Cardiac septum (tissue), 1 donor: Measurements from ENCODE around the gene ZNF77. TPM values are rescaled to one million over a fixed set of nuclear protein-coding genes. Genes with fewer than 3 reads are reported as not detected.
A peak's percentile ranks its signal among the peaks of the same experiment; 100 is the strongest.
"Not testable (repeated sequence)": the region's sequence is repeated elsewhere in the genome, so short reads cannot be mapped to it uniquely, and the experiment has no call there.

Experiments used
- DNase-seq: peaks from one replicate; pipeline ENCODE4 v3.0.0-alpha.2; 2020; ENCODE audit warnings: low spot score
- intact Hi-C: fragments of 100-400 bp; cut with DNase I; formaldehyde crosslinking; loops from one replicate; pipeline ENCODE4 v1.14.0; 2022
- total RNA-seq: library from RNA; stranded (reverse); fragmentation: NEBNext Ultra II Directional; extraction: Animal tissue kit (Norgen Biotek cat#: 25700); gene quantifications from one replicate; pipeline ENCODE4 v1.2.1, GENCODE V29; 2021
- donor health status: DM: no; HTN: no; CAD: no.

The ZNF77 gene
- total RNA-seq, 1 donor from 2014 or later = 2.0 TPM

DNA sequence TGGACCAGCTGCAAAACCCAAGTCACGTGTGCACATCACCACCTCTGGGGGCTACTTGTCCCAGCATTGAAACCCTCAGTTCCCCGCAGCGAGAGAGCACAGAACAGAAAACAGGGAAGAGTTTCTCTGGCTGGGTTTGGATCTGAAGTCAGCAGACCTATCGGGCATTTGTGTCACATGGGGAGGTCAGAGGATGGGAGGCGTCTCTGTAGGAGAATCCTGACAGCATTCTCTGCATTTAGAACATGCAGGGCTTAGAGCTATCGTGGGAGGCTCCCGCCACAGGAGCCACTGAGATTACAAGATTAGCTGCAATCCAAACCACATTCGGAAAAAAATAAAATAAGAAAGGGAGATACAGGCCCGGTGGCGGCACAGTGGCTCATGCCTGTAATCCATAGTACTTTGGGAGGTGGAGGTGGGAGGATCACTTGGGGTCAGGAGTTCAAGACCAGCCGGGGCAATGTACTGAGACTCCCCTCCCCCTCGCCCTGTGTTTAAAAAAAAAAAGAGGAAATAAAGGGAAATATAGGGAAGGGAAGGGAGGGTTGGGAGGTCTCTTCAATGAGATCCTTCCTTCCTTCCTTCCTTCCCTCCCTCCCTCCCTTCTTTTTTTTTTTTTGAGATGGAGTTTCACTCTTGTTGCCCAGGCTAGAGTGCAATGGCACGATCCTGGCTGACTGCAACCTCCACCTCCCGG lies 29.7 kb upstream of the ZNF77 start:
- DNase-seq = no peak
- intact Hi-C loops = loop anchor here (5.0 kb wide), 1 partner anchor 88 kb away; the partner anchor contains the start of gene TLE5

GRCh38 chr19:2973229-2973628 lies 28.5 kb upstream of the ZNF77 start:
- no peak for DNase-seq
- intact Hi-C loops = no loop called here

GRCh38 chr19:2970201-2970835 lies 25.5 kb upstream of the ZNF77 start:
- no peak for DNase-seq

GRCh38 chr19:2969104-2969504 lies 24.3 kb upstream of the ZNF77 start:
- no peak for DNase-seq
- intact Hi-C loops = no loop called here

More at GRCh38 chr19:2970201-2970835, 25.5 kb upstream of the ZNF77 start:
- intact Hi-C loops = no loop called here

GRCh38 chr19:2967972-2968371 lies 23.2 kb upstream of the ZNF77 start:
- intact Hi-C loops = no loop called here
- no peak for DNase-seq

DNA sequence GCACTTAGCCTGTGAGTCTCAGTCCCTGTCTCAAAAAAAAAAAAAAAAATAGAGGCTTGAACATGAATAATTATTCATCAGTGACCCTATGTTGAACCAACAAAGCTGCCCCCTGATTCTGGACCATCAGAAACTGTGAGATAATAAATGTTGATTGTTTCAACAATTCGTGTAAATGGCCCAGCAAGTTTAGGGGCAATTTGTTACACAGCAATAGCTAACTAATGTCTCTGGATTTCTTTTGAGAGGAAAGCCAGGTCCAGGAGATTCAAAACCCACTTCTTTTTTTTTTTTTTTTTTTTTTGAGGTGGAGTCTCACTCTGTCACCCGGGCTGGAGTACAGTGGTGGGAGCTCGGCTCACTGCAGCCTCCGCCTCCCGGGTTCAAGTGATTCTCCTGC lies 20.1 kb upstream of the ZNF77 start:
- intact Hi-C loops = loop anchor here (5.0 kb wide), 1 partner anchor 197 kb away; no protein-coding TSS in a partner anchor
- DNase-seq = no peak

DNA sequence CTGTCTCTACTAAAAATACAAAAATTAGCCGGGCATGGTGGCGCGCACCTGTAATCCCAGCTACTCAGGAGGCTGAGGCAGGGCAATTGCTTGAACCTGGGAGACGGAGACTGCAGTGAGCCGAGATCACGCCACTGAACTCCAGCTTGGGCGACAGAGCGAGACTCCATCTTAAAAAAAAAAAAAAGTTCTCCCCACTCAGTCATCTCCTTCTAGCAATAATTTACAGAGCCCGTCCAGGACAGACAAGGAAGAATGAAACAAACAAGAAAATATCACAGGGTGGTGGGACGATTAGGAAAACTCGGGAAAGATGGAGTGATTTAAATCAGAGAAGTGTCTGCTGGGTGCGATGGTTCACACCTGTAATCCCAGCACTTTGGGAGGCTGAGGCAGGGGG lies 18.9 kb upstream of the ZNF77 start:
- not testable (repeated sequence) for DNase-seq
- intact Hi-C loops = loop anchor here (5.0 kb wide), 1 partner anchor 199 kb away; no protein-coding TSS in a partner anchor

GRCh38 chr19:2963122-2963521 lies 18.4 kb upstream of the ZNF77 start:
- intact Hi-C loops = loop anchor here (5.0 kb wide), 1 partner anchor 199 kb away; no protein-coding TSS in a partner anchor

DNA sequence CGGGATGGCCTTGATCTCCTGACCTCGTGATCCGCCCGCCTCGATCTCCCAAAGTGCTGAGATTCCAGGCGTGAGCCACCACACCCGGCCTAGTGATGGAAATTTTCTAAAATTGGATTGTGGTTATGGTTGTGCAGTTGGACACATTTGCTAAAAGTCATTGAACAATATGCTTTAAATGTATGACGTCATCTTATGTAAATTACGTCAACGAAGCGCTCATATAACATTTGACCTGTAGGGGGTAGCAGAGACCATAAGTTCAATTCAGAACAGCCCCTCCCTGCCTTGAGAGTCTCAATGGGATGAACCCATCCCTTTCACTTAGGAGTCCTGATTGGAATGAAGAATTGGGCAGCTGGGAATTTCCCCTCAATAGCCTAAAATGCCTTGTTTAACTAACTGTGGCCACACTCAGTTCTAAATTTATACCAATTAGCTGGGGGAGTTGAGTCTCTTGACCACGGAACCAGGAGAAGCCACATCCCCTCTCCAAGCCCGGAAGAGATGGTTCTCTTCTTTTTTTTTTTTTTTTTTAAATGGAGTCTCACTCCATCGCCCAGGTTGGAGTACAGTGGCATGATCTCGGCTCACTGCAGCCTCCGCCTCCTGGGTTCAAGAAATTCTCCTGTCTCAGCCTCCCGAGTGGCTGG lies 17.4 kb upstream of the ZNF77 start:
- DNase-seq = no peak
- intact Hi-C loops = loop anchor here (5.0 kb wide), 1 partner anchor 200 kb away; no protein-coding TSS in a partner anchor

More at GRCh38 chr19:2963122-2963521, 18.4 kb upstream of the ZNF77 start:
- DNase-seq = no peak

DNA sequence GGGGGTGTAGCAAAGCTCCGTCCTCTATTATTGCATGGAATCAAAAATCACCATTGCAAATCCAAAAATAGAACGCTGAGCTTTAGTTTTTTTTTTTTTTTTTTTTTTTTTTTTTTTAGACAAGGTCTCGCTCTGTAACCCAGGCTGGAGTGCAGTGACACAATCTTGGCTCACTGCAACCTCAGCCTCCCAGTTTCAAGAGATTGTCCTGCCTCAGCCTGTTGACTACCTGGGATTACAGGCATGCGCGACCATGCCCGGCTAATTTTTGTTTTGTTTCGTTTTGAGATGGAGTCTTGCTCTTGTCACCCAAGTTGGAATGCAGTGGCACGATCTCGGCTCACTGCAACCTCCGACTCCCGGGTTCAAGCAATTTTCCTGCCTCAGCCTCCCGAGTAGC lies 15.3 kb upstream of the ZNF77 start:
- no peak for DNase-seq
- intact Hi-C loops = loop anchor here (5.0 kb wide), 1 partner anchor 202 kb away; no protein-coding TSS in a partner anchor

- DNase-seq = no peak
- intact Hi-C loops = loop anchor here (5.0 kb wide), 1 partner anchor 150 kb away; no protein-coding TSS in a partner anchor
Observed at GRCh38 chr19:2957160-2957559, 12.4 kb upstream of the ZNF77 start.

DNA sequence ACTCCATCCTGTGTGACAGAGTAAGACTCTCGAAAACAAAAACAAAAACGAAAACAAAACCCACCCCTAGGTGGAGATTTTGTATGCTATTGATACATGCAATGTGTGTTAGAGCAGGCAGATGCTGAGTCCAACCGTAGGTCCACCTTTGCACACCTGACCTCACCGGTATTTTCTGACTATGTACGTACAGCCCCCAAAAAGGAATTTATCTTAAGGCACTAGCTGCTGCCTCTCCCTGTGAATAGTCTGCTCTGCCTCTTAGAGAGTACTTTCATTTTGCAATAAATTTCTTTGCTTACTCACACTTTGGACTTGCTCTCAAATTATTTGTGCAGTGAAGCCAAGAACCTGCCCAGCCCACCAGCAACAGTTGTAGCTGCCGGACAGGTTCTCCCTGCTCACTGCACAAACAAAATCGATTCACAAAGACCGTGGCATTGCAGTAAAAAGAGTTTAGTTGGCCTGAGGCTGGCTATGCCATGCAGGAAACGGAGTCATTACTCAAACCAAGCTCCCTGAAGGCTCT lies 8.2 kb upstream of the ZNF77 start:
- intact Hi-C loops = no loop called here
- DNase-seq = no peak

DNA sequence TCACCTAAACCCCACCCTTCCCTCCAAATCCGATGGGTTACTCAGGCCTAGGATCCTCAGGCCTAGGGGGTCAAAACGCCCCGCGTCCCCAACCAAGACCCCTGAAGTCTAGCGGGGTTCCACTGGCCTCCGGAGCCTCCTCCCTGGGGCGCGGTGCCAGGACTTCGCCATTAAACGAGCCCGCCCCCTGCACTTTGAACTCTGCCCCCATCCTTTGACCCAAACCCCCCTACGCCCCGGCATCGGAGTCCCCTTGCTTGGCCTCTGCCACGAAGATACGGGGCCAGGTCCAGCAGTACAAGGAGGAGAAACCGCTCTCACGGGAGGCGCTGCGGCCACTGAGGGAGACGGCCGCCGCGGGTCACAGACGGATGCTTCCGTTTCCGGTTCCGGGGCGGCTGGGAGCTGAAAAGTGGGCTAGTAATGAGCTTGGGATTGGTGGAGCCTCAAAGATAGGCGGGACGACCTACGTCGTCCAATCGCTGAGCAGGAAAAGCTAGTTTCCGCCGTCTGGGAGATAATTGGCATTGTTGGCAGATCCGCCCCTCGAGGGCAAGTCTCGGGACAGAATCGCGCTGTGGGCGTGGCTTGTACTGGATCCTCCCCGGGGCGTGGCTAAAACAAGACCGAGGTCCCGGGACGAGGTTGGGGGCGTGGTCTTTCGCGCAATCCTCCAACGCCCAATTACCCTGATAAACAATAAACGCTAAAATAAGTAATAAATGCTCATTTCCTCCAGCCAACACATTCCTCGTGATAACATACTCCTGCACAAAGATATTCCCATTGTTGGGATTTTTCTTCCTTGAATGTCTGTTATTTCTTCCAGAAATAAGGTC lies 5.7 kb upstream of the ZNF77 start:
- intact Hi-C loops = no loop called here
- peak; percentile 100 for DNase-seq

DNA sequence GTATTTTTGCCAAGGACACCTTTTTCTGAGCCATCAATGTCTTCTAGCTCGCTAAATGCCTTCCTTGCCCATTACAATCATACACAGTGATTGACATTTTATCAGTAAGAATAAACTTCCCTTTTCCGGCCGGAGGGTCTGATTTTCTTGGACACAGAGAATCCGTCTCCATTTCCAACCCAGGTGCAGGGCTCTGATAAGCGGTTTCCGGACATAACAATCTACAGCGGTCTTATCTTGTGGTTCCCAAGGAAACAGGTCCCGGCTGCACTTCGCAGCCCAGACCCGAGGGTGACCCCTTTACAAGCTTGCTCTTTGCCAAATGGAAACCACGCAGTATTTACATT lies 5.1 kb upstream of the ZNF77 start:
- intact Hi-C loops = no loop called here
- DNase-seq = peak; percentile 84

- DNase-seq = no peak
- intact Hi-C loops = no loop called here
Observed at GRCh38 chr19:2945575-2946184, 909 bp upstream of the ZNF77 start.

DNA sequence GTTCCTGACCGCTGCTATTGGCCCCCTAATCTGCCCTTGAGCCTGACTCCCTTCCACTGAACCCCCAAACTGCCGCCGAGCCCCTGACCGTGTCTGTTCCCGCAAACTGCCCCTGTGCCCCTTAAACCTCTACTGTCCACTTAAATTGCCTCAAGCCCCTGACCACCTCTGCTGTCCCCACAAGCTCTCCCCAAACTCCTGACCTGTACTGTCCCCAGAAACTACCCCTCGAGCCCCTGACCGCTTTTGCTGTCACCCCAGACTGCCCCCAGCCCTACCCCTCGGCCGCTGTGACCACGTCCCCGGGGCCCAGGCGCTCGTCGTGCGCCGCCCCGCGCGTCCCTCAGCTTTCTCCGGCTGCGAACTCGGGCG lies 382 bp downstream of the ZNF77 start:
- intact Hi-C loops = loop anchor here (5.0 kb wide), 1 partner anchor 42 kb away; the partner anchor contains the start of gene ZNF57
- no peak for DNase-seq

DNA sequence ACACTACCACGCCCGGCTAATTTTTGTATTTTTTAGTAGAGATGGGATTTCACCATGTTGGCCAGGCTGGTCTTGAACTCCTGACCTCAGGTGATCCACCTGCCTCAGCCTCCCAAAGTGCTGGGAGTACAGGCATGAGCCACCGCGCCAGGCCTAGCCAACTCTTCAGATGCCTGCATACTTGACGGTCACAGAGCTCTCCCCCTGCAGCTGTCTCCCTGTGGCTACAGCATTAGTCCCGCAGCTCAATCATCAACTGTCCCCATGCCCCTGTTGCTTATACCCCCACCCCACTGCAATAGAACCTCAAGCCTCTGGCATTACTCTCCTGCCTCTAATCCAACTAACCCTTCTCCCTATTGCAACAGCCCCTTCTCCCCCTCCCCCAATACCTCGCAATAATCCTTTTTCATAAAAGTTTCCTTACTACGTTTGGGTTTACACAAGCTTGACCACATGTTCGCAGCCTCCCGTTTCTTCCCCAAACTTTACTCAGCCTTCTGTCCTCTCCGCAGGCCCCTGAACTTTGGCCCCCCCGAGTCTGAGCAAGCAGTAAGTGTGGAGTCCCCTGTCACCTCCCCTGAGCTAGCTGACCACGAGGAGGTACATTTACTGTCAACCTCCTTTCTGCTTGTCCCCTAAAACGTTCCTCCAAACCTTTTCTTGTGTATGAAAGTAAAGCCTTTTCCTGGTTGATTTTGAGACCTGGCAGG lies 1.7 kb downstream of the ZNF77 start:
- intact Hi-C loops = loop anchor here (5.0 kb wide), 1 partner anchor 41 kb away; the partner anchor contains the start of gene ZNF57

GRCh38 chr19:2935863-2936262 lies 8.9 kb downstream of the ZNF77 start:
- intact Hi-C loops, DNase-seq: not testable (repeated sequence)

More for the DNA sequence above, 1.7 kb downstream of the ZNF77 start:
- no peak for DNase-seq
